Right hindlimb (tissue), 1 donor: ENCODE measurements around the gene CMBL.
"Not testable (repeated sequence)": the region's sequence is repeated elsewhere in the genome, so short reads cannot be mapped to it uniquely, and the experiment has no call there.

Source experiments
- DNase-seq: peaks from one replicate; pipeline ENCODE4 v3.0.0-alpha.2; 2018

CMBL gene

DNA sequence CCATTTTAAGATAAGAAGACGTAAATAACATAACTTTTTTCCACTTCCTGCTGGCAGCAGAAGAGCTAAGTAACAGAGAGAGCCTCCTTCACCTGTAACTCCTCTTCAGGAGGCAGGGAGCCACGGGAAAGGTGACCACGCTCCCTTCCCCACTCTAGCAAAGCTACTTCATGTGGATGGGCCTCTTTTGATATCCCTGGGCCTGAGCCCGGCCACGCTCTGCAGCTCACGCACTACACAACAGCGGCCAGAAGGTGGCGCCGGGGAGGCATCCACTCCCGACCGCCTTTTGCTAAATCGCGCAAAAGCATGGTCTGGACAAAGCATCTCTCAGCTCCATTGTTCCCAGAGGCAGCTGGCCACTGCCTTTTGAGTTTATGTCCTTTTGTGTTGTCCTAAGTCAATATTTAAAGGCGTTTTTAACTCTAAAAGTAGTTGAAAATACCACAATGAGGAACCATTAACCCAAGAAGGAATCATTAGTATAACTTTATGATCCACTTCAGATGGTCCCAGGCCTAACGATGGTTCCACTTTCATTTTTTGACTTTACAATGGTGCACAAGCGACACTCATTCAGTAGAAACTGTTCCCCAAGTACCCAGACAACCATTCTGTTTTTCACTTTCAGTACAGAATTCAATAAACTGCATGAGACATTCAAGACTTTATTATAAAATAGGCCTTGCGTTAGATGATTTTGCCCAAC lies 23.6 kb downstream of the CMBL start:
- DNase-seq, result peak; percentile 88

DNA sequence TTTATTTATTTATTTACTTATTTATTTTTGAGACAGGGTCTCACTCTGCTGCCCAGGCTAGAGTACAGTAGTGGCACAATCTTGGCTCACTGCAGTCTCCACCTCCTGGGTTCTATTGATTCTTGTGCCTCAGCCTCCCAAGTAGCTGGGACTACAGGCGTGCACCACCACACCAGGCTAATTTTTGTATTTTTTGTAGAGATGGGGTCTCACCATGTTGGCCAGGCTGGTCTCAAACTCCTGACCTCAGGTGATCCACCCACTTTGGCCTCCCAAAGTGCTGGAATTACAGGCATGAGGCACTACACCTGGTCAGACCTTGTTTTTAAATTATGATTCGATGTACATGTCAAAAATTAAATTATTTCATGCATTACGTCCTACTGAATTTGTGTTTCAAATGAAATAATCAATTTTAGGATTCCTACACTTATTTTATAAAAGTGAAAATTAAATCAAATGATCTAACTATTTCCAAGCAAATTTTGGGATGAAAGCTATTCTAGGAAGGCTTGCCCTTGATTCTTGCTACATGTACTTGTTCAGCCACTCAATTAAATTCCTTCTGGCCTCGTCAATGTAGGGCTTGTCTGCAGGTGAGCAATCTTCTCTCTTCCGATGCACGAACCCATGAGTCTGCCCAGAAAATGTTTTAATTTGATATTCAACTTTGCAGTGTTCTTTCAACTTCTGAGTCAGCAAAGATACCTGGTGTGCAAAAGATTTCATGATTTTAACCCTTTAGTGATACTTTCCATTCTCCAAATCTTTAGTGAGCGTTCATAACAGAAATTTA lies 27.6 kb downstream of the CMBL start:
- DNase-seq, result no peak

DNA sequence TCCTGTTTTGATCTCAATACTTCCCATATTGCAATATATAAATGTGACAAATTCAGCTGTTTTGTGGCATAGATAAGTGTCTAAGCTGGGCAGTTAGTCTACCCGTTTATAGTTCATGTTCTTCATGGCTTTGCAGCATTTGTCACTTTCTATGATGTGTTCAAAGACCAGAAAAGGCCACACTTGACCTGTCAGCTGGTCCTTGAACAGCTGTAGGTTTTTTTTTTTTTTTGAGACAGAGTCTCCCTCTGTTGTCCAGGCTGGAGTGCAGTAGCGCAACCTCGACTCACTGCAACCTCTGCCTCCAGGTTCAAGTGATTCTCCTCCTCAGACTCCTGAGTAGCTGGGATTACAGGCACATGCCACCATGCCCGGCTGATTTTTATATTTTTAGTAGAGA lies 28.4 kb downstream of the CMBL start:
- no peak for DNase-seq

DNA sequence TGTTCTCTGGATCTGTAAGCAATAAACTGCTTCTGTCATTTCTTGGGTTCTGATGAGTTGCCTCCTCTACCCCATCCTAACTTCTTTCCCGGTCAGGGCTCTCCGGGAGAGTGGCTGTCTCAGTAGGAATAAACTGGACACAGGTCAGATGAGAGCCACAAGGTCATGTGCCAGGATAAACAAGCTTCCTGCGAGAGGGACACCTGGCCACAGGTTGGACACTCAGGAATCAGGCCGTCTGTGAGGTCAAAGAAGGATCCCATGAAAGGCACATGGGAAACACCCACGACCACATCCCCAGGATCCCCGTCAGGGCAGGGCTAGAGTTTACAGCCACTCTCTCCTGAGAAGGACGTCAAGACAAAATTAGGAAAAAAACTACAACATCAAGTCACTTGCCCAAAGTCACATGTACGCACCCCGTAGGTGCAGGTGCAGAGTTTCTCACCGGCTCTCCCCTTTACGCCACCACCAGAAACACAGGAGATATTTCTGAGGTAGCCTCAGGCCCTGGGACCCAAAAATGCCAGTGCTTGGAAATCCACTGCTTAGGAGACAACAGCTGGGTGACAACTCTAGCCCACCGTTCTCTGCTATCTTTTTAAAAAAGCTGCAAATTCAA lies 28.9 kb downstream of the CMBL start:
- no peak for DNase-seq

DNA sequence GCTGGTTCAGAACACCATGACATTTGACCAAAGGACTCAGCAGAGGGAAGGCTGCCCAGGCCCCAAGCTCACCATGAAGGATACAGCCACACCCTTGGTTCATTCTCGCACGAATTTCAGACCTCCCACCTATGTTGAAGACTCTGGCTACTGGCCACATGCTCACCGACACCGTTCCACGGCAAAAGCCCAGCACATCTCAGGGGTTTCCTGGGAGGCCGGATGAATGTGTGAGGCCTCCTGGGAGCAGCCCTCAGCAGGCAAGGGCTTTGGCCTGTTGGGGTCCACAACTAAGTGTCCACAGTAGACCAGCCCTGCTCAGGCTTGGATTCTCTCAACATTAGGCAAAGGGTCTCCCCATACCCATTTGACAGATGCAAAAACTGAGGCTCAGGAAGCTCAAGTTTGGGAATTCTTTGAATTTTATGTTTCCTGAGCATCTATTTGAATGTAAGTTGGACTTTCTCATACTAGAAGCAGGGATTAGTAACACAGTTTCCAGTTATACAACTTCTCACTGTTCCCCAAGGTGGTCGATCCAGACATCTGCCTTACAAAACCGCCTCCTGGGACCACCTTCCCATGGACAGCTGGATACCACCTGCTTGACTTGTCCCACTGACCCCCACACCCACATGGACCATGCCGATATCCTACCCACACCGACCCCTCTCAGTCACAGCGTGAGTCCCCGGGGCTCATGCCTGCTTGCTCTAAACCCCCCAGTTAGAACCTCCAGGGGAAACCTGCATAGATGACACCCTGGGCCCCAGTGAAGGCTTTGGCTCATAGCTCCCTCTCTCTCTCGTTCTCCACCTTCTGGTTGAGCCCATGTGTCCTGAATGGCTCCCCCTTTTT lies 29.7 kb downstream of the CMBL start:
- no peak for DNase-seq

DNA sequence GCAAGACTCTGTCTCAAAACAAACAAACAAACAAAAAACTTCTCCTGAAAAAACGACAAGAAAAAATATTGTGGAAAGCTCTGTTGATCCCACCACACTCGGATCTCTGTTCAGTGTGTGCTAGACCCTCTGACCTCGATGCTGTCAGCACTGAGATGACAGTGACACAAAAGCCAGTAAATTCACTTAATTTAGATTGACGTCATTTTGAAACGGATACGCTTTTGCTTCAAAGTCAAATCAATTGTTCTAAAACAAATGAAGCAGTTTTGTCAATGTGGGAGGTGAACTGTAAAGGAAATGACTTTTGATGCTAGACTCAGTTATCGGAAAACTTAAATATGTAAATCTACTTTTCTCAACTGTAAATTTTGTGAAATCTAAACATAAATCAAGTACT lies 31.0 kb downstream of the CMBL start:
- no peak for DNase-seq

DNA sequence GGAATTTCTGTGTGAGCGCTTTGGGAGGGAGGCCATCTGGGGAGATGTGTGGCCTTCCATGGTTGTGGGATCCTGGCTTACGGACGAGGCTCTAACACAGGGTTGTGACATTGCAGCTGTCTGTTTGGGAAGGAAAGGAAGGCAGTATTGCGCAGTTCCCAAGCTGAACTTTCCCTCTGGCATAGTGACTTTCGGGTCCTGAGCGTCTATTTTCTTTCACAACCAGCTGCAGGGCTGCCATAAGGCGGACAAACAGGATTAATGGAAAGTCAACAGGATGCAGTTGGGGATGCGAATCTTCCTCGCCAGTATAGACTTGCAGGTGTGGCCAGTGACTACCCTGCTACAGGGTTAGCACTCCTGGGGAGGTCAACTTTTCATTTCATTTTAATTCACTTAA lies 31.7 kb downstream of the CMBL start:
- DNase-seq, result no peak

DNA sequence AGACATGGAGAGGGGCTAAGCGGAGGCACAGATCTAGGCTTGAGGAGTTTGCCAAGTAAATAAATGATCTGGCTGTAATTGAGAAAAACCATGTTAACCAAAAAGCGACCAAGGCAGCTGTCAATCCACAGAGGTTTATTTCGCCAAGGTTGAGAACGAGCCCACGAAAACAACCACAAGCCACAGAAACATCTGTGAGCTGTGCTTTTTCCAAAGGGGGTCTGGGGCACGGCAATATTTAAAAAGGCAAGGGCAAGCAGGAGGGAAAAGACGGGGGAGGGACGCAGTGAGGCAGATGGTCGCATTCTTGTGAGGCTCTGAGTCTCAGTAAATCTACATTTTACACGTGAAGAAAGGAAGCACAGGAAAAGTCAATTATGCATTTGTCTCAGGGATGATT lies 32.2 kb downstream of the CMBL start:
- DNase-seq, result no peak

DNA sequence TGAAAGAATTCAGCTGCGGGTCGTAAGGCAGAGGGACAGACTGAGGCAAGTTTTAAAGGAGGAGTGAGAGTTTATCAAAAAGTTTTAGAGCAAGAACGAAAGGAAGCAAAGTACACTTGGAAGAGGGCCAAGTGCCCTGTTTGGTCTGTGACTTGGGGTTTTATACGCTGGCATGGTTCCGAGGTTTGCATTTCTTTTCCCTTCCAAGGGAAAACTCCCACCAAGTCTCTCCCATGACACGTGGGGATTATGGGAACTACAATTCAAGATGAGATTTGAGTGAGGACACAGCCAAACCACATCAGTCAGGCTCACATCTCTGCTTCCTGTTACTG lies 34.9 kb downstream of the CMBL start:
- not testable (repeated sequence) for DNase-seq

DNA sequence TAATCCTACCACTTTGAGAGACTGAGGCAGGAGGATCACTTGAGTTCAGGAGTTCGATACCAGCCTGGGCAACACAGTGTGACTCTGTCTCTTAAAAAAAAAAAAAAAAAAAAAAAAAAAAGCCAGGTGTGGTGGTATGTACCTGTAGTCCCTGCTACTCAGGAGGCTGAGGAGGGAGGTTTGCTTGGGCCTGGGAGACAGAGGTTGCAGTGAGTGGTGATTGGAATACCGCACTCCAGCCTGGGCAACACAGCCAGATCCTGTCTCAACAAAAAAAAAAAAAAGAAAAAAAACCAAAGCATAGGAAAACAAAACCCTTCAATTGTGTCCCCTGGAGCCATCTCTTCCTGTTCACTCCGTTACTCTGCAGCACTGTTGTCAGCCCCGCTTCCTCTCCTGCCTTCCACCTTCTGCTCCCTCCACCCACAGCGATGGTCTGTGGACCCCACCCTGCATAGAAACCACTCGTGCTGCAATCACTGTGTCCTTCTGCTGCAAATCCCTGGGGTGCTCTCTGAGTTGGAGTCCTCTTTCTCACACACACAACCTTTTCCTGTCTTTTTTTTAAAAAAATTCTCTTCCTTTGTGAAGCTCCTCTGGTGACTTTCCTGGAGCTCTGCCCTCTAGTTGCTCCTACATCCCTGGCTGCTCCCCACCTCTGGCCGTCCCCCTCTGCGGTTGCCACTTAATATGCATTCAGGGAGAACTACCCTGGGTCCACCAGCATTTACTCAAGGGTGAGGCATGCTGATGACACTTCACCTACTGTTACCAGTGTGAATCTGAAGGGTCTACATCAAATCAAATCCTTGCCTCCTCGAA lies 35.4 kb downstream of the CMBL start:
- DNase-seq, result no peak

DNA sequence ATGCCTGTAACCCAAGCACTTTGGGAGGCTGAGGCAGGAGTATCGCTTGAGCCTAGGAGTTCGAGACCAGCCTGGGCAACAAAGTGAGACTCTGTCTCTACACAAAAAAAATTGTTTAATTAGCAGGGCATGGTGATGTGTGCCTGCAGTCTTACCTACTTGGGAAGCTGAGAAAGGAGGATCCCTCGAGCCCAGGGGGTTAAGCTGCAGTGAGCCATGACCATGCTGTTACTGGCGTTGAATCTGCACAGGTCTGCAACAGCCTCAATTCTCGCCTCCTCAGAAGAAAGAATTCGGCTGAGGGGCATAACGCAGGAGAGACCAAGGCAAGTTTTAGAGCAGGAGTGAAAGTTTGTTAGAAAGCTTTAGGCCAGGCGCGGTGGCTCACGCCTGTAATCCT lies 39.6 kb downstream of the CMBL start:
- no peak for DNase-seq

DNA sequence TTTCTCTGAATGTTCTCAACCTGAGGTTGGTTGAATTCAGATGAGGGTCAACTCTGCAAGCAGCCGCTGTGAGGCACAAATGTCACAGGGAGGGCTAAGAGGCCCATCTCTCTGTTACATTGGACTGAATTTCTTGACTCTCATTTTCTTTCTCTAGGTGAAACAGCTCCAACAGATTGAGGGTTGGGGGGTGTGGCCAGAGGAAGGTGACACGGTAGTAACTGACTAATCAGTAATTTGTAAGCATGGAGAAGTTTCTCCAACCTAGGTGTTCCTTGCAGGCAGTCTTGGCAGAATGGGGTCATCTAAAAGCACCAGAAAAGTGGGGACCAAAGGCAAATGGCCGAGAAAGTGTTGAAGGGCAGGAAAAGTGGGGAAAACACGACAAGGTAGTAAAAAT lies 40.9 kb downstream of the CMBL start:
- no peak for DNase-seq

DNA sequence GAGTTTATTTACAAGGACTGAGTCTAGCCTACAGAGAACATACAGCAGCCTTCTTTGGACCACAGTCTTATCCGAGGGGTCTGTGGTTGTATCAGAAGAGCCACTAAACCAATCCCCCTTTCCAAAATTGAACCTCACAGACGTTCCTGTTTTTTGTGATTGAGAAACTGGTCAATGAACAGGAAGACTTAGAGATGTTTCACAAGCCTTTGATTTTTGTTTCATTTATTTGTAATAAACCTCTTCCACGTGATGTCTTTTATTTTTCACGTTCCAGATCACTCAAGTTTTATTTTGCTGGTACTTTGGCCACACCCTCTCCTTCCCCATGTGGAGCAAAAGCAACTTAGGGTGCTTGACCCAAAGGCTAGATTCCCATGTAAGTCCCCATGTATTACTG lies 41.6 kb downstream of the CMBL start:
- no peak for DNase-seq

DNA sequence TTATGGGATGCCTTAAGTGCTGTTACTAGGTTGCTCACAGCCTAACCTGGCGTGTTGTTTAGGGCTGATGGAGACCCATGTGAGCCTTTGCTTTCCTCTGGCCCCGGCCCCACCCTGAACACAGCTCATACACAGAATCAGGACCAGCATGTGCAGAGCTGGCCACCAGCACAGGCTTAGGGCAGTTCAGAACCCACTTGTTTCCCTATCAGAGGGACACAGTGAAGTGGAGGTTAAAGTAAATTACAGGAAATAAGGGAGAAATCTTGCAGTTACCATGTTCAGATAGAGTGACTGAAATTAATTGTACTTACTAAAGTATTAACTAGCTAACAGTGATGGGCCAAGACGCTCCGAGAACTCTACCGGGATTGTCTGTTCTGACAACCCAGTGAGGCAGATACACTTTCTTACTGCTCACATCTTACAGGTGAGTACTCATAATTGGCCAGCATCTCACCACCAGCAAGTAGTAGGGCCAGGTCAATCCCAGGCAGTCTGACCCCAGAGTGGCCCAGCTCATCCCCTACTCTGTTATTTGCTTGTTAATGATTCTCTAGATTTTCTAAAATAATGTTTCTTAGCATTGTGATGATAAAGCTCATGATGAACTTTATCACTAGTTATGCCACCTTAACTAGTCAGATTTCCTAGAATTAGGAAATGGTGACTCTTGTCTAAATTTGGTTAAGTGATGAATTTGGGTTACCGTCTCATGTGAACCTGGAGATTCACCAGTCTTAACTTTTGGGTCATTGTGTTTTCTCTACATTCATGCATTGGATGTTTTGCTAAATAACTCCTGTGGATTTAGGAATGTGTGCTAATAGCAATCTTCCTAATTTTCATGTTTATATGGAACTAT lies 42.2 kb downstream of the CMBL start:
- no peak for DNase-seq

DNA sequence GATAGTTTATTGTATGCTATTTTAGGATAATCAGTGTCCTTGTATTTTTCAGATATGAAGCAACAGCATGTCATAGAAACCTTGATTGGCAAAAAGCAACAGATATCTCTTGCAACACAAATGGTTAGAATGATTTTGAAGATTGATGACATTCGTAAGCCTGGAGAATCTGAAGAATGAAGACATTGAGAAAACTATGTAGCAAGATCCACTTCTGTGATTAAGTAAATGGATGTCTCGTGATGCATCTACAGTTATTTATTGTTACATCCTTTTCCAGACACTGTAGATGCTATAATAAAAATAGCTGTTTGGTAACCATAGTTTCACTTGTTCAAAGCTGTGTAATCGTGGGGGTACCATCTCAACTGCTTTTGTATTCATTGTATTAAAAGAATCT lies 43.1 kb downstream of the CMBL start:
- no peak for DNase-seq

DNA sequence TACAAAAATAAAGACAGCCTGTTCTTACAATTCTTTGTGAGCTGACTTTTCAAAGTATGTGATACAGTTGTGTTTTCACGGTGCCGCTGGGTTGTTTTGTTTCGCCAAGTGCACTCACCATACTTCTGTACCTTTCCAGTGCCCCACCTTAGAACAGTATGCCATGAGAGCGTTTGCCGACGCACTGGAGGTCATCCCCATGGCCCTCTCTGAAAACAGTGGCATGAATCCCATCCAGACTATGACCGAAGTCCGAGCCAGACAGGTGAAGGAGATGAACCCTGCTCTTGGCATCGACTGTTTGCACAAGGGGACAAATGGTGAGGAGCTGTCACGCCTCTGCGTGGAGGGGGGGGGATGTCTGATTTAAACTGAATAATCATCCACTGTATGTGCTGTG lies 44.7 kb downstream of the CMBL start:
- DNase-seq, result no peak

DNA sequence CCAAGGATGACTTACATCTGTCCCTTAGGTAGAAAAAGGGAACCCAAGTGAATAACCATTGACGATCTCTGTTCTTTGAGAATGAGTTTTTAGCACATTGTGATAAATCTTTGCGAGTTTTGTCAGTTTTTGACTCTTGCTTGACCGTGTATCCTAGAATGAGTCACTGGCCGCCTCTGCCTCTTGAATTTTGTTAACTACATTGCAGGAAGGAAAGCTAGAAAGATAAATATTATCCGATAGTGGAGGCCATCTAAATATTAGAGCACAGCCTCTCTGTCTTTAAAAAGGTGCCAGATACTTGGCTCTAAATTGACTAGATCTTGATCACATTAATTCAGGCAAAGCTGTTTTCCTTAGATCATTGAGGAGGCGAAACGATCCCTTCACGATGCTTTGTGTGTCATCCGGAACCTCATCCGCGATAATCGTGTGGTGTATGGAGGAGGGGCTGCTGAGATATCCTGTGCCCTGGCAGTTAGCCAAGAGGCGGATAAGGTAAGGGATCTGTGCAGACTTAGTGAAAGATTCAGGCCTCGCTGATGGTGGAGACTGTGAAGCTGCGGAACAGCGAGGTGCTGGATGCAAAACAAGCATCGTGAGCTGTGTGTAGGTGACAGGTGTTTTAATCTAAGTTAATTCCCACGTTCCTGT lies 45.5 kb downstream of the CMBL start:
- no peak for DNase-seq

DNA sequence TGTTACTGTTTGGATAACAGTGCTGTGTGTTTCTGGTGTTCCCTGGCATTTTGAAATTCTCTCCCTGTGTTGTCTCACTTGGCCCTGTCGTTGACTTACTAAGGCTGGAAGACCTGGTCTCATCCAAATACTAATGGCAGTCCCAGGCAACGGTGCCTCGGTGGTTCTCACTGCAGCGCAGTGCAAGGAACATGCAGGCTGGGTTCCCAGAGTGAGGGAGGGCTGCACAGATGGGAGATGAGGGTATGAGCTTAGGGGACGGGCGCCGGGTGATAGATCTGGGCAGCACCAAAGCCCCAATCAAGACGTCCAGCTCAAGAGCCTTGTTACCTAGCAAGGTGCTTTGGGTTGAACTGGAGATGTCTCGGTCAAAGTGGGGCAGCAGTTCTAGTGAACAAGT lies 46.6 kb downstream of the CMBL start:
- DNase-seq, result no peak

DNA sequence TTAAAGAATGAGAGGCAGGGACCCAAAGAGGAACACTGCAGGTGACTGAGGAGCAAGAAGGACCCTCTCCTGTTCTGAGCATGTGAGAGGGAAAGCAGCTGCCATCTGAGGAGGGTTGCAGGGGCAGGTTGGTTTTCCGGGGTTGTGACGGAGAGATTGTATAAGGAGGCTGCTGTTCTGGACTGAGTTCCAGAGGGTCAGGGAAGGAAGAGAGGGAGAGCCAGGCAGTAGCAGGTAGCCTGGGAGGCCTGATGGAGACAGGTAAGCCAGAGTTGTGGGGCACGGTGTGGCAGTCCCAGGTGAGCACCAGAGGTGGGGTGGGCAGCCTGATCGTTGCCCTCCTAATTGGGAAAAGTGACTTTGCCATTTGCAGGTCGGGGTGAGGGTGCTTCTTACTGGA lies 47.8 kb downstream of the CMBL start:
- no peak for DNase-seq

DNA sequence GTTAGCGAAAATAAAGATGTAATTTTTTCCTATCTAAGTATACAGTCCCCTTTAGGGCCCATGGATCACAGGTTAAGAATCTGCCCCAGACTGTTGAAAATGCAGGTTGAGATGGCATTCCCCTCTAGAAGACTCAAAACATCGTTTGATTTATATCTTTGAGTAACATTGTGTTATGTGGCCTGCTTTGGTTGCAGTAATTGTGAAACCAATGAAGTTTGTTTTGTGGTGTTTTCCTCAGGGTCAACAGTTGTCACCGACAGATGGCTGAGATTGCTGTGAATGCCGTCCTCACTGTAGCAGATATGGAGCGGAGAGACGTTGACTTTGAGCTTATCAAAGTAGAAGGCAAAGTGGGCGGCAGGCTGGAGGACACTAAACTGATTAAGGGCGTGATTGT lies 49.8 kb downstream of the CMBL start:
- DNase-seq, result no peak

DNA sequence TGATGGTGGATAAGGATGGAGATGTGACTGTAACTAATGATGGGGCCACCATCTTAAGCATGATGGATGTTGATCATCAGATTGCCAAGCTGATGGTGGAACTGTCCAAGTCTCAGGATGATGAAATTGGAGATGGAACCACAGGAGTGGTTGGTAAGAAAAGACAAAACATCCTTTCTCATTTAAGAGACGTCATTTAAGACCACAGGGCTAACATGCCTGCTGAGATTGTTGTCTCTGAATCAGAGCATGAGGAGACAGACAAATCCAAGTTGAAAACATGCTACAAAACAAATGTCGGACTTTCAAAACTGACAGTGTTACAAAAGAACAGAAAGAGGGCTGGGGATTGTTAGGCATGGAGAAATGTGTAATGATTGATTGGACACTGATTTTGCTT lies 53.0 kb downstream of the CMBL start:
- no peak for DNase-seq
